ENCODE measurements around the gene SYT9. TPM values are rescaled to one million over a fixed set of nuclear protein-coding genes. Genes with fewer than 3 reads are reported as not detected.

The SYT9 gene
- total RNA-seq, 3 donors from 2014 or later (not counting 1 experiment from before 2014, with no cell fraction given) = not detected

DNA sequence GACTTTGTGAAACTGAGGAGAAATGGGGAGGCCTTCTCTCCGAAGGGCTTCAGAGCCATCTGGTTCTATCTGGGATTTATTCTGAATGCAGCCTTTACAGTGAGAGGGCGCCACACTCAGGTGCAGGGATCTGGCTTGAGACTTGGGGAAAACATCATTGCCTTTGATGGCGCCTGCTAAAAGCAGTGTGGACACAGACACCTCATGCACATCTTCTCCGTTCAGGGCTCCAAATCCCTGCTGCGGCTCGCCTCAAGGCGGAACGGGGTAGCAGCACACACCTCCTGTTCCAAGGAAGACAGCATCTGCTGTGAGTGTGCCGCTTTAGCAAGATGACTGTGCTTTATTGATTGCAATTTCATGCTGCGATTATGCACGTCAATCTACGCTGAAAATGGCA, 196.5 kb downstream of the SYT9 start:
- DNase-seq = no peak
- no peaks in the 10 kb centered on the region for H3K4me1 Mint-ChIP-seq
- peaks cover 0 to 6% of the 10 kb centered on the region in 2 donors for H3K27me3 Mint-ChIP-seq (ENCODE audit: low read depth in 2 of 2)
- intact Hi-C loops (cut with micrococcal nuclease) = loop anchor here (10.0 kb wide), 2 partner anchors 247 to 643 kb away; no protein-coding TSS in a partner anchor
- no peak overlapping the region for H3K27ac Mint-ChIP-seq
- Histone ChIP-seq H3K4me1 (ENCODE audit: control insufficient read depth, insufficient read depth, low read length) (no peaks in the 10 kb centered on the region), H3K27ac (ENCODE audit: low read length) (no peak overlapping the region), H3K4me3 (ENCODE audit: low read length) (no peak overlapping the region), H3K27me3 (ENCODE audit: control insufficient read depth, insufficient read depth, low read length) (no peaks in the 10 kb centered on the region), H3K9me3 (ENCODE audit: control insufficient read depth, insufficient read depth, low read length) (no peaks in the 10 kb centered on the region), H3K36me3 (ENCODE audit: control insufficient read depth, insufficient read depth, low read length) (no peaks in the 10 kb centered on the region)
- no peak overlapping the region for H3K4me3 Mint-ChIP-seq
- H3K9me3 Mint-ChIP-seq = no peaks in the 10 kb centered on the region
- 94% methylated on average over 12 of the region's 12 CpGs for WGBS (ENCODE audit: insufficient coverage)
- ATAC-seq = no peak
- no peaks in the 10 kb centered on the region for H3K36me3 Mint-ChIP-seq
- TF ChIP-seq, protein P1, sequence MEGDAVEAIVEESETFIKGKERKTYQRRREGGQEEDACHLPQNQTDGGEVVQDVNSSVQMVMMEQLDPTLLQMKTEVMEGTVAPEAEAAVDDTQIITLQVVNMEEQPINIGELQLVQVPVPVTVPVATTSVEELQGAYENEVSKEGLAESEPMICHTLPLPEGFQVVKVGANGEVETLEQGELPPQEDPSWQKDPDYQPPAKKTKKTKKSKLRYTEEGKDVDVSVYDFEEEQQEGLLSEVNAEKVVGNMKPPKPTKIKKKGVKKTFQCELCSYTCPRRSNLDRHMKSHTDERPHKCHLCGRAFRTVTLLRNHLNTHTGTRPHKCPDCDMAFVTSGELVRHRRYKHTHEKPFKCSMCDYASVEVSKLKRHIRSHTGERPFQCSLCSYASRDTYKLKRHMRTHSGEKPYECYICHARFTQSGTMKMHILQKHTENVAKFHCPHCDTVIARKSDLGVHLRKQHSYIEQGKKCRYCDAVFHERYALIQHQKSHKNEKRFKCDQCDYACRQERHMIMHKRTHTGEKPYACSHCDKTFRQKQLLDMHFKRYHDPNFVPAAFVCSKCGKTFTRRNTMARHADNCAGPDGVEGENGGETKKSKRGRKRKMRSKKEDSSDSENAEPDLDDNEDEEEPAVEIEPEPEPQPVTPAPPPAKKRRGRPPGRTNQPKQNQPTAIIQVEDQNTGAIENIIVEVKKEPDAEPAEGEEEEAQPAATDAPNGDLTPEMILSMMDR (IDR thresholded peaks at IDR 0.05) = no peak

DNA sequence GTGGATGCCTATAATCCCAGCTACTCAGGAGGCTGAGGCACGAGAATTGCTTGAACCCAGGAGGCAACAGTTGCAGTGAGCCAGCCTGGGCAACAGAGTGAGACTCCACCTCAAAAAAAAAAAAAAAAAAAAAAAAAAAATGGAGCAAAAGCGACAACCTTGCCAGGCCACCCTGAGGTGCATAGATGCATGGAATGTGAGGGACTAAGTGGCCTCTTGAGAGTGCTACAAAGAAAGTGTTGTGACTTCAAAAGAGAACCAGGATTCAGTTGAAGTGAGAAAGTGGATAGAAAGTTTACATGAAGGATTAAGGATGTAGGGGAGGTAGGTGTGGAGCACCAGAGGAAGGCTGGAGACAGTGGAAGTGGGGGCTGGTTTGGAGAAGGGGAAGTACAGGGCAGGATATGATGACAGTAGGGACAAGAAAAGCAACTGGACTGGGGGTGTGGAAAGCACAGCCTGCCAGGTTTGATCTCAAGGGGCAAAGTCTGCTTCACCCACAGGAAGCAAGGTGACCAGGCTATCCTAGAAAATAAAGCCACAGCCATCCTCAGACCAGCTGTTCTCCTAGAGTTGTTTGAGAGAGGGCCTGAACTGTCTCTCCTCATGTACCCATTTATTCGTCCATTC, 197.6 kb downstream of the SYT9 start:
- WGBS (ENCODE audit: insufficient coverage) = 92% methylated on average over 3 of the region's 3 CpGs
- H3K9me3 Mint-ChIP-seq = no peaks in the 10 kb centered on the region
- H3K4me1 ChIP-seq (ENCODE audit: control insufficient read depth, insufficient read depth, low read length) = no peaks in the 10 kb centered on the region
- H3K27me3 Mint-ChIP-seq (ENCODE audit: low read depth in 2 of 2) = peaks cover 0 to 6% of the 10 kb centered on the region in 2 donors
- H3K27me3 ChIP-seq (ENCODE audit: control insufficient read depth, insufficient read depth, low read length) = no peaks in the 10 kb centered on the region
- no peak overlapping the region for H3K27ac ChIP-seq (ENCODE audit: low read length)
- H3K4me1 Mint-ChIP-seq = no peaks in the 10 kb centered on the region
- no peaks in the 10 kb centered on the region for H3K36me3 Mint-ChIP-seq
- ATAC-seq = no peak
- TF ChIP-seq, protein P1 (IDR thresholded peaks at IDR 0.05) = no peak
- no peak overlapping the region for H3K4me3 Mint-ChIP-seq
- H3K9me3 ChIP-seq (ENCODE audit: control insufficient read depth, insufficient read depth, low read length) = no peaks in the 10 kb centered on the region
- no peaks in the 10 kb centered on the region for H3K36me3 ChIP-seq (ENCODE audit: control insufficient read depth, insufficient read depth, low read length)
- H3K4me3 ChIP-seq (ENCODE audit: low read length) = no peak overlapping the region
- intact Hi-C loops (cut with micrococcal nuclease) = loop anchor here (10.0 kb wide), 2 partner anchors 245 to 645 kb away; no protein-coding TSS in a partner anchor
- no peak overlapping the region for H3K27ac Mint-ChIP-seq
- no peak for DNase-seq

DNA sequence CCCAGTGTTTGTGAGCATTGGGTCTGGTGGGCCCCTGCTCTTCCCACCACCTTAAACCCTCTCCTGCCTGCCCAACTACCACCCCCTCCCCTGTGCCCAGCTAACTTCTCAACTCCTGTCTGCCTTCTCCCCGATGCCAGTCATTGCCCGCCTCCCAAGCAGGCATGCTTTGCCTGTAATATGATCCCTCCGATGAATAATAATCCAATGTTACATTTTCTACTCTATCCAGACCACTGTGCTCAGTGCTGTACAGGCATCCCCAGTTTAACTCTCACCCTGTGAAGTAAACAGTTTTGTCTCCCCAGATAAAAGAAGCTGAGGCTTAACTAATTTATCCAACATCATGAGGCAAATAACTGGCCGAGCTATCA, 198.1 kb downstream of the SYT9 start:
- Mint-ChIP-seq H3K4me1 (no peaks in the 10 kb centered on the region), H3K36me3 (no peaks in the 10 kb centered on the region), H3K4me3 (no peak overlapping the region), H3K9me3 (no peaks in the 10 kb centered on the region), H3K27me3 (ENCODE audit: low read depth in 2 of 2) (peaks cover 0 to 6% of the 10 kb centered on the region in 2 donors), H3K27ac (no peak overlapping the region)
- Histone ChIP-seq H3K4me1 (ENCODE audit: control insufficient read depth, insufficient read depth, low read length) (no peaks in the 10 kb centered on the region), H3K27ac (ENCODE audit: low read length) (no peak overlapping the region), H3K9me3 (ENCODE audit: control insufficient read depth, insufficient read depth, low read length) (no peaks in the 10 kb centered on the region), H3K27me3 (ENCODE audit: control insufficient read depth, insufficient read depth, low read length) (no peaks in the 10 kb centered on the region), H3K4me3 (ENCODE audit: low read length) (no peak overlapping the region), H3K36me3 (ENCODE audit: control insufficient read depth, insufficient read depth, low read length) (no peaks in the 10 kb centered on the region)
- 95% methylated on average over 3 of the region's 4 CpGs for WGBS (ENCODE audit: insufficient coverage)
- DNase-seq (no peak), ATAC-seq (no peak)
- TF ChIP-seq, protein P1 (IDR thresholded peaks at IDR 0.05) = no peak
- intact Hi-C loops (cut with micrococcal nuclease) = loop anchor here (1.0 to 10.0 kb wide), 3 partner anchors 23 to 645 kb away; no protein-coding TSS in a partner anchor

GRCh38 chr11:7450836-7451235, 199.1 kb downstream of the SYT9 start:
- H3K4me1 ChIP-seq (ENCODE audit: control insufficient read depth, insufficient read depth, low read length) = no peaks in the 10 kb centered on the region
- TF ChIP-seq, protein P1 (IDR thresholded peaks at IDR 0.05) = no peak
- H3K36me3 ChIP-seq (ENCODE audit: control insufficient read depth, insufficient read depth, low read length) = no peaks in the 10 kb centered on the region
- Mint-ChIP-seq H3K36me3 (no peaks in the 10 kb centered on the region), H3K27ac (no peak overlapping the region), H3K9me3 (no peaks in the 10 kb centered on the region), H3K27me3 (ENCODE audit: low read depth in 2 of 2) (peaks cover 0 to 3% of the 10 kb centered on the region in 2 donors), H3K4me1 (no peaks in the 10 kb centered on the region), H3K4me3 (no peak overlapping the region)
- 85% methylated on average over 2 of the region's 3 CpGs for WGBS (ENCODE audit: insufficient coverage)
- intact Hi-C loops (cut with micrococcal nuclease) = loop anchor here (1.0 kb wide), 1 partner anchor 24 kb away; no protein-coding TSS in a partner anchor
- no peak overlapping the region for H3K27ac ChIP-seq (ENCODE audit: low read length)
- DNase-seq = no peak
- H3K9me3 ChIP-seq (ENCODE audit: control insufficient read depth, insufficient read depth, low read length) = no peaks in the 10 kb centered on the region
- H3K4me3 ChIP-seq (ENCODE audit: low read length) = no peak overlapping the region
- ATAC-seq = no peak
- no peaks in the 10 kb centered on the region for H3K27me3 ChIP-seq (ENCODE audit: control insufficient read depth, insufficient read depth, low read length)
